HG02973 (cell line): Measurements from ENCODE around the gene SCOC.
A peak's percentile ranks its signal among the peaks of the same experiment; 100 is the strongest.

Experiments used
- ATAC-seq: cut with Tn5 transposase; IDR thresholded peaks from one replicate; pipeline ENCODE4 v1.9.1; 2021; ENCODE audit warnings: moderate library complexity; ENCODE audit not compliant: unreplicated experiment

The SCOC gene

GRCh38 chr4:140373328-140374129 lies at the start of gene SCOC:
TSS of gene SCOC (plus strand) at chr4:140373646. CDS start at chr4:140379171, 5,525 bp downstream.
- ATAC-seq, result peak; percentile 94

- no peak for ATAC-seq
These were observed 47.0 kb upstream of the SCOC start for GRCh38 chr4:140326395-140326993.

- no peak for ATAC-seq
These were observed 43.0 kb upstream of the SCOC start for GRCh38 chr4:140330311-140330900.

- ATAC-seq, result no peak
These were observed 42.2 kb upstream of the SCOC start for GRCh38 chr4:140331245-140331644.

GRCh38 chr4:140331876-140332275 lies 41.6 kb upstream of the SCOC start:
- no peak for ATAC-seq

- no peak for ATAC-seq
These were observed 40.7 kb upstream of the SCOC start for GRCh38 chr4:140332734-140333133.

GRCh38 chr4:140333523-140333922 lies 39.9 kb upstream of the SCOC start:
- ATAC-seq, result no peak

GRCh38 chr4:140335076-140335475 lies 38.4 kb upstream of the SCOC start:
- ATAC-seq, result no peak

GRCh38 chr4:140336730-140337129 lies 36.7 kb upstream of the SCOC start:
- no peak for ATAC-seq

GRCh38 chr4:140342620-140343019 lies 30.8 kb upstream of the SCOC start:
- no peak for ATAC-seq

- peak; percentile 79 for ATAC-seq
These were observed 30.1 kb upstream of the SCOC start for GRCh38 chr4:140343303-140343702.

- no peak for ATAC-seq
These were observed 29.3 kb upstream of the SCOC start for GRCh38 chr4:140344101-140344500.

- ATAC-seq, result no peak
These were observed 28.8 kb upstream of the SCOC start for GRCh38 chr4:140344621-140345020.

- no peak for ATAC-seq
These were observed 27.3 kb upstream of the SCOC start for GRCh38 chr4:140346136-140346535.

GRCh38 chr4:140349816-140350215 lies 23.6 kb upstream of the SCOC start:
- no peak for ATAC-seq

GRCh38 chr4:140351093-140352075 lies 22.1 kb upstream of the SCOC start:
- ATAC-seq, result no peak

- ATAC-seq, result no peak
These were observed 19.7 kb upstream of the SCOC start for GRCh38 chr4:140353786-140354185.

- ATAC-seq, result no peak
These were observed 18.2 kb upstream of the SCOC start for GRCh38 chr4:140355288-140355687.

GRCh38 chr4:140357868-140358267 lies 15.6 kb upstream of the SCOC start:
- no peak for ATAC-seq

GRCh38 chr4:140358281-140358680 lies 15.2 kb upstream of the SCOC start:
- ATAC-seq, result no peak
